Body of pancreas (tissue), 4 donors: ENCODE results near the gene SAMD9L.

Experiments
- CTCF ChIP-seq, 7 experiments: fragments of 450-650 bp in 4 of 7; fragments of 200-600 bp in 3 of 7; sonication (generic) in 3 of 7; IDR thresholded peaks; one replicate each; pipeline ENCODE4 v1.5.1; 2016 to 2019; ENCODE audit warnings: antibody characterized with exemption in 7 of 7
- POLR2A ChIP-seq, 3 donors: fragments of 450-650 bp; IDR thresholded peaks; one replicate each; pipeline ENCODE4 v1.6.1; 2016; ENCODE audit warnings: antibody characterized with exemption in 3 of 3, mild to moderate bottlenecking in 2 of 3

GRCh38 chr7:93138576-93138975 lies 9.6 kb downstream of the SAMD9L start:
- TF ChIP-seq CTCF (IDR thresholded peaks at IDR 0.05) (no peak), POLR2A (IDR thresholded peaks at IDR 0.05) (no peak)
